Measurements from ENCODE around the gene SLC30A3.

Gene SLC30A3

GRCh38 chr2:27223416-27223815 lies 39.4 kb downstream of the SLC30A3 start:
- no peak for DNase-seq

- DNase-seq: no peak
Observed at GRCh38 chr2:27222407-27222806, 40.4 kb downstream of the SLC30A3 start.

DNA sequence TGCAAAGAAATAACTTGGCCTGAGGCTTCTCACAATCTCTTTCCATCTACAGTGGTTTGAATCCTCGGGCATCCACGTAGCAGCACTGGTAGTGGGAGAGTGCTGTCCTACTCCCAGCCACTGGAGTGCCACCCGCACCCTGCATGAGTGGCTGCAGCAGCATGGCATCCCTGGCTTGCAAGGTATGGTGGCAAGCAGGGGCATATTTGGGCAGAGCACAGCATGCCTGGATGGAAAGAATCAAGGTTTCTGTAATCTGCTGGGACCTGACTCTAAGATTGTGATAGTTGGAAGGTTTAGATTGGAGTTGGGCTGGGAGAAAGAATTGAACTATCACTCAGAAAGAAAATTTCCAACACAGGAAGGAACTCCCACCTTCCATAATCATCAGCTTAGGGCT lies 41.7 kb downstream of the SLC30A3 start:
- no peak for DNase-seq

DNA sequence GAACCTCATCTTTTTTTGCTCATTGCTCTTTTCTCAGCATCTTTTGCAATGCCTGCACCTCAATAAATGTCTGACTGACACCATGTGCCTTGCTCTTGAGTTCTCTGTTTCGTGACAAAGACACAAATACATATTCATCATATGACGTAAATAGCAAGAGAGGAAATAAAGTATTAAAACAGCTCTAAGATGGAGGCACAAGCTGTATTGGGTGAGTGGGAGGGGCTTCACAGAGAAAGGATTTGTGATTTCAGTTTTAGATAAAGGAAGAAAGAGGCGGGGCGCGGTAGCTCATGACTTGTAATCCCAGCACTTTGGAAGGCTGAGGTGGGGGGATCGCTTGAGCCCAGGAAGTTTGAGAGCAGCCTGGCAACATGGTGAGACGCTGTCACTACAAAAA lies 42.8 kb downstream of the SLC30A3 start:
- DNase-seq: no peak

- no peak for DNase-seq
Observed at GRCh38 chr2:27219091-27219490, 43.8 kb downstream of the SLC30A3 start.

DNA sequence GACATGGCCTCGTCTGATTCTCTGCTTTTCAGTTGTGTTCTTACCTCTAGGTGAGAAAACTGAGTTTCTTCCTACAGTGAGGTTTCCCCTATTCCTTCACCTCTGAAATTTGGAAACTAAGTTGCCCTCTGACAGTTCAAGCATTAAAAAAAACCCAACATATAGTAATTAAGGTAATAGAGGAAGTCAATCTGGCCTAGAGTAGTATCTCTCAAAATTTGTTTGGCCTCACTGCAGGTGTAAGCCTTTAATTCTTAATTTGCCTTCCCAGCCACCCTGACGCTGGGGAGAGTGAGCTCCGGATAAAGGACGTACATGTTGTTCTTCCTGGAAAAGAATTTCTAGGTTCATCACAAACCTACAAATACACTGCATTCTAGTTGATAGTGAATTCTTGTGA lies 44.2 kb downstream of the SLC30A3 start:
- no peak for DNase-seq

DNA sequence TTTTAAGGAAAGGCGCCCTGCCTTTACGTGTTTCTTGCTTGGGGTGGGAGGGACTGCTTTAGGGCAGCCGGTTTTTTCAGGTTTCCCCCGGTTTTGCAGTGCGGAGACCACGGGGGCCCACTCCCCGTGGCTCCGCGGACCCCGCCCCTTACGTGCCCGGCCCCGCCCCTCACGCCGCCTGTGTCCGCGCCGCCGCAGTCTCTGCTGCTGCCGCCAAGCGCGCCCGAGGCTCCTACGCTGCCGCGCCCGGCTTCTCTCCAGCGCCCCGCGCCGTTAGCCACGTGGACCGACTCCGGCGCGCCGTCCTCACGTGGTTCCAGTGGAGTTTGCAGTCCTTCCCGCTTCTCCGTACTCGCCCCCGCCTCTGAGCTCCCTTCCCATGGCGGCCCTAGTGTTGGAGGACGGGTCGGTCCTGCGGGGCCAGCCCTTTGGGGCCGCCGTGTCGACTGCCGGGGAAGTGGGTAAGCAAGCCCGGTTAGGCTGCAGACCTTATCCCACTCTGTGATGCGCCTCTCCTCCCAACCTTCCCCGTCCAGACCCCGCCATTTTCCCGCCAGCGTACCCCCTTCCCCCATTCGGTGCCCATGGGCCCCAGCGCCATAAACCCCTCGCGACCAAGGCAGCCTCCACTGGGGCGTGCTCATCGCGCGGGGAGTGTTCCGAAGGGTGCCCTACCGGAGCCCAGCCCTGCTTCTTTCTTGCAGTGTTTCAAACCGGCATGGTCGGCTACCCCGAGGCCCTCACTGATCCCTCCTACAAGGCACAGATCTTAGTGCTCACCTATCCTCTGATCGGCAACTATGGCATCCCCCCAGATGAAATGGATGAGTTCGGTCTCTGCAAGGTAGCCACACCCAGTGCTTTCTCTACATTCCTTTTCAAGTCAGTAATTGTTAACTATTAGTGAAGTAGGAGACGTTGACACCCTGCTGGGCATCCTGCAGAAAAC lies 45.4 kb downstream of the SLC30A3 start, which contains the start of gene CAD:
TSS of gene CAD (plus strand) at position 197 of the 949 bp plus-strand sequence. CDS start at position 380, 183 bp downstream.
- DNase-seq: peak; percentile 83

DNA sequence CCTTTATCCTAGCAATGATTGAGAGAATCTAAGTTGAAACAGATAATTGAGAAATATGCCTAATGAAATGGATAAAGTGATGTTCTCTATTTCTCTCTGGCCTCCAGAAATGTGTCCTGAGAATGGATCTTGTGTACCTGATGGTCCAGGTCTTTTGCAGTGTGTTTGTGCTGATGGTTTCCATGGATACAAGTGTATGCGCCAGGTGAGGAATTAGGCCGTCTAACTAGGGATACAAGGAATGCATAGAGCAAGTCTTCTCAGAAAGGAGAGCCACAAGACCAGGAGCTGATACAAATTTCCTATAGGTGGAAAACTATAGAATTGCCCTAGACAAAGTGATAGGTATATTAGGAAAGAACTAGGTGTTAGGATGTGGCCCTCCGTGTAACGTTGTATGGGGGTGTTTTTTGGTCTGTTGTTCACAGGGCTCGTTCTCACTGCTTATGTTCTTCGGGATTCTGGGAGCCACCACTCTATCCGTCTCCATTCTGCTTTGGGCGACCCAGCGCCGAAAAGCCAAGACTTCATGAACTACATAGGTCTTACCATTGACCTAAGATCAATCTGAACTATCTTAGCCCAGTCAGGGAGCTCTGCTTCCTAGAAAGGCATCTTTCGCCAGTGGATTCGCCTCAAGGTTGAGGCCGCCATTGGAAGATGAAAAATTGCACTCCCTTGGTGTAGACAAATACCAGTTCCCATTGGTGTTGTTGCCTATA lies 46.3 kb downstream of the SLC30A3 start:
- no peak for DNase-seq

GRCh38 chr2:27214941-27215340 lies 47.9 kb downstream of the SLC30A3 start:
- no peak for DNase-seq

GRCh38 chr2:27212626-27213471 lies 50.0 kb downstream of the SLC30A3 start:
- peak; percentile 54 for DNase-seq

- peak; percentile 84 for DNase-seq
Observed at GRCh38 chr2:27211943-27212625, 50.8 kb downstream of the SLC30A3 start, which contains the start of the genes ATRAID and SLC5A6. TSS of gene ATRAID (plus strand) at chr2:27212041. CDS start at chr2:27212369, 328 bp downstream. TSS of gene SLC5A6 (minus strand) at chr2:27212268. CDS start at chr2:27207650, 4,618 bp downstream.

- no peak for DNase-seq
Observed at GRCh38 chr2:27211241-27211942, 51.5 kb downstream of the SLC30A3 start.

- no peak for DNase-seq
Observed at GRCh38 chr2:27209621-27210401, 53.0 kb downstream of the SLC30A3 start.

DNA sequence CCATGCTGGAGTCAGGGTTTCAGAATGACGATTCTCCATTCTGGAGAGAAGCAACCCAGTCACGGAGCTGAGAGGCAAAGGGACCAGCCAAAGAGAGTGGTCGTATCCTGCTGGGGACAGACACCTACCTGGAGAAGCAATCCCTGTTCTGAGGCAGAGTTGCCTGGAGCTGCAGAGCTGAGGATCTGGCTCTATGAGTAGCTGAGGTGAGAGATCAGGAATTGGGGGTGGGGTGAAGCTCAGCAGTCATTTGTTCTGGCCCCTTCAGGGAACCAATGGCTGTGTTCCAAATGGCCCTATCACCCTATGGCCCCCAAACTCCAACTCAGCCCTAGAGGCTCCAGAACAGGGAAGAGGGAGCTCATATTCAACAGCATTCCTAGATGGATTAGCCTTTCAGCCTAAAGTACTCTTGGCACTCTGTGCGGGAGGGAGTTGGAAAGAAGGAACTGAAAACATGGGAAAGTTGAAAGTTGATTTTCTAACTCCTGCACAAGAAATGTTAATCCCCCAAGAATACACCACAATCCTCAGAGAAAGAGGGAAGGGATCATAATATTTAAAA lies 54.3 kb downstream of the SLC30A3 start:
- DNase-seq: no peak

DNA sequence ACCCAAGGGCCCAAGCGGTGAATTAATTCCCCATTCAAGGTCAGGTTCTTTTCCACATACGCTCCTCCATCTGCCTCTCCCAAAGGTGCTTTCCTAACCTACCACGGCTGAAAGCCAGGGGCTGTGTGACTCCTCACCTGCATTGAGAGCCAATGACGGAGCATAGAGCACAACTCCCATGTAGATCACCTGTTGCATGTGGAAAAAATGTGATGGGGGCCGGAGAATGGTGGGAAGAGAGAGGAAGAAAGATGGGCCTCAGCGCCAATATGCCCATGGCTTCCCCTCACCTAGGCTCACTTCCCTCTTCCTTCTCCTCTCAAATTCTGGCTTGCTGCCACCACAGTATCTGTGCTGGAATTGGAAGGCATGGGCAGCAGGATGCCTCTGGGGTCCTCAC lies 56.5 kb downstream of the SLC30A3 start:
- no peak for DNase-seq

GRCh38 chr2:27205206-27205605 lies 57.6 kb downstream of the SLC30A3 start:
- DNase-seq: no peak

GRCh38 chr2:27204566-27204965 lies 58.3 kb downstream of the SLC30A3 start:
- DNase-seq: no peak

DNA sequence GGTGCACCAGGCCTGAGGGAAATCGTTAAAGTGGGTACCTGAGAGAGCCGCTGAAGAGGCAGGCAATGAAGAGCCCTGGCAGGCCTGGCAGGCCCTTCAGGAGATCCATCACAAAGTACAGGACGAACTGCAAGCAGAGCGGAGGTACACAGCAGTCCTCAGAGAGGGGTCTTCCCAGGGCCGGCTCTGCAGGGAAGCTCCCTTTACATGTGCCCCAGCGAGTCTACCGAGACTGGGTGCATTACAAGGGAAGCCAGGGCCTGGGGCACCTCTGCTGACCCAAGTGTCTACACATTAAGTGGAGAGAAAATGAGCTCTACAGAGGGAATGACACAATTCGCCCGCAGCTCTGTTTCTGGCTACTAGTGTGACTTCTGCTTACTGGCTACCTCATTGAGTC lies 59.1 kb downstream of the SLC30A3 start:
- DNase-seq: no peak

All from activated CD4-positive, alpha-beta T cell treated with anti-CD3 and anti-CD28 coated beads, Interleukin-2, amount 50 U/mL, for 1 hour (primary cell).